SHP77 treated with DMSO at 0.1 percent for 48 hours (cell line): ENCODE measurements around the gene LTB4R.
A peak's percentile ranks its signal among the peaks of the same experiment; 100 is the strongest.
"Not testable (repeated sequence)": the region's sequence is repeated elsewhere in the genome, so short reads cannot be mapped to it uniquely, and the experiment has no call there.

ENCODE experiments used
- DNase-seq: peaks from one replicate; lab custom pipeline; 2025; lab: John Stamatoyannopoulos, UW

The LTB4R gene

GRCh38 chr14:24343795-24344660, 32.7 kb downstream of the LTB4R start:
- no peak for DNase-seq

- DNase-seq = no peak
These were observed 35.8 kb downstream of the LTB4R start for GRCh38 chr14:24347134-24347533.

- DNase-seq = no peak
These were observed 36.9 kb downstream of the LTB4R start for GRCh38 chr14:24348186-24348585.

GRCh38 chr14:24349742-24350141, 38.4 kb downstream of the LTB4R start:
- no peak for DNase-seq

- no peak for DNase-seq
These were observed 40.2 kb downstream of the LTB4R start for GRCh38 chr14:24351517-24351916.

GRCh38 chr14:24353559-24354481, 42.5 kb downstream of the LTB4R start:
- no peak for DNase-seq

- DNase-seq = not testable (repeated sequence)
These were observed 43.2 kb downstream of the LTB4R start for GRCh38 chr14:24354482-24354825.

- DNase-seq = no peak
These were observed 43.7 kb downstream of the LTB4R start for GRCh38 chr14:24355009-24355408.

GRCh38 chr14:24356208-24356607, 44.9 kb downstream of the LTB4R start:
- no peak for DNase-seq

GRCh38 chr14:24360281-24360680, 49.0 kb downstream of the LTB4R start:
- DNase-seq = no peak

- DNase-seq = no peak
These were observed 50.0 kb downstream of the LTB4R start for GRCh38 chr14:24361326-24361725.

- DNase-seq = no peak
These were observed 51.1 kb downstream of the LTB4R start for GRCh38 chr14:24362241-24362960.

GRCh38 chr14:24363401-24363800, 52.1 kb downstream of the LTB4R start:
- no peak for DNase-seq

GRCh38 chr14:24364841-24365240, 53.5 kb downstream of the LTB4R start:
- no peak for DNase-seq

- peak; percentile 75 for DNase-seq
These were observed 54.5 kb downstream of the LTB4R start for GRCh38 chr14:24365600-24366412.

- no peak for DNase-seq
These were observed 55.1 kb downstream of the LTB4R start for GRCh38 chr14:24366413-24366720.

GRCh38 chr14:24366721-24367513, 55.6 kb downstream of the LTB4R start:
- peak; percentile 98 for DNase-seq
